HCT116 (cell line): Measurements from ENCODE around the gene TBC1D21. TPM values are rescaled to one million over a fixed set of nuclear protein-coding genes. Genes with fewer than 3 reads are reported as not detected.

Experiments used
- ATAC-seq: fragments of 200-7000 bp; cut with Tn5 transposase; 2 replicates; pipeline ENCODE4 v1.9.1; 2020; ENCODE audit warnings: mild to moderate bottlenecking, moderate library complexity
- BruUV-seq: library from RNA; stranded (reverse); fragments of 400-500 nt; replicated peaks from 2 replicates; lab custom pipeline; 2021; lab: Mats Ljungman, UMichigan
- CTCF ChIA-PET: fragments of 300-600 bp; sonication (Branson Sonifier 250); formaldehyde crosslinking; loops from one replicate; lab custom pipeline; 2021; ENCODE audit warnings: antibody characterized with exemption; lab: Charles Lee
- POLR2A ChIA-PET: fragments of 300-600, 350-600 bp; sonication (Branson Sonifier 250); formaldehyde crosslinking; loops from one replicate; lab custom pipeline; 2021; ENCODE audit warnings: antibody characterized with exemption; lab: Charles Lee
- RAD21 ChIA-PET, 2 experiments: fragments of 300-600 bp; sonication (Branson Sonifier 250); formaldehyde crosslinking; loops; one replicate each; lab custom pipeline; 2023; ENCODE audit warnings: low total read pairs in 2 of 2; ENCODE audit not compliant: uncharacterized antibody in 2 of 2, unreplicated experiment in 2 of 2, low non-redundant PET in 1 of 2; lab: Charles Lee
- DNase-seq: peaks from one replicate; pipeline ENCODE4 v3.0.0-alpha.2; 2010; ENCODE audit warnings: low read depth, low spot score
- H2AFZ ChIP-seq: fragments of 200-600 bp; shearing (Covaris generic), sonication (generic); 2 replicates; pipeline ENCODE4 v1.6.1; 2017; ENCODE audit warnings: low read depth, mixed run types, mixed read lengths, antibody characterized with exemption, low read length; ENCODE audit not compliant: poor library complexity, severe bottlenecking
- H3K27ac ChIP-seq: 2 replicates; pipeline ENCODE4 v1.5.1; 2012; ENCODE audit warnings: low read depth, low read length
- H3K27me3 ChIP-seq: fragments of 200-600 bp; sonication (generic); 2 replicates; pipeline ENCODE4 v1.6.1; 2016; ENCODE audit warnings: mixed run types, low read length, mixed read lengths; ENCODE audit not compliant: insufficient read depth
- H3K36me3 ChIP-seq, 2 experiments: fragments of 200-500 bp in 1 of 2; fragments of 200-600 bp in 1 of 2; sonication (Bioruptor generic) in 1 of 2; sonication (generic) in 1 of 2; 2 replicates each; pipeline versions ENCODE4 v1.5.1 to v1.6.1; 2014 to 2016; ENCODE audit warnings: low read length in 2 of 2, inconsistent platforms in 1 of 2, mixed read lengths in 1 of 2, mixed run types in 1 of 2; ENCODE audit not compliant: insufficient read depth in 2 of 2, control insufficient read depth in 1 of 2
- H3K4me1 ChIP-seq, 2 experiments: fragments of 200-600 bp in 1 of 2; sonication (generic) in 1 of 2; 2 replicates each; pipeline versions ENCODE4 v1.5.1 to v1.6.1; 2012 to 2017; ENCODE audit warnings: low read length in 2 of 2, inconsistent platforms in 1 of 2, mild to moderate bottlenecking in 1 of 2, mixed read lengths in 1 of 2, mixed run types in 1 of 2, moderate library complexity in 1 of 2; ENCODE audit not compliant: insufficient read depth in 2 of 2, control insufficient read depth in 1 of 2
- H3K4me2 ChIP-seq: fragments of 200-600 bp; sonication (generic); 2 replicates; pipeline ENCODE4 v1.6.1; 2017; ENCODE audit warnings: mixed run types, low read length, mixed read lengths
- H3K4me3 ChIP-seq, 2 experiments: fragments of 200-600 bp in 1 of 2; sonication (generic) in 1 of 2; replicated peaks in 1 of 2; 2 replicates each; pipeline ENCODE4 v1.5.1; 2011 to 2016; ENCODE audit warnings: low read length in 2 of 2, control low read depth in 1 of 2, low read depth in 1 of 2, mild to moderate bottlenecking in 1 of 2, mixed read lengths in 1 of 2, mixed run types in 1 of 2
- H3K79me2 ChIP-seq: fragments of 200-600 bp; sonication (generic); 2 replicates; pipeline ENCODE4 v1.6.1; 2017; ENCODE audit warnings: mild to moderate bottlenecking, mixed run types, low read length, moderate library complexity, mixed read lengths; ENCODE audit not compliant: insufficient read depth
- H3K9ac ChIP-seq: fragments of 200-600 bp; sonication (generic); 2 replicates; pipeline ENCODE4 v1.6.1; 2016; ENCODE audit warnings: low read length, mixed read lengths
- H3K9me2 ChIP-seq: fragments of 200-600 bp; sonication (generic), shearing (Covaris generic); 2 replicates; pipeline ENCODE4 v1.6.1; 2017; ENCODE audit warnings: mixed run types, mild to moderate bottlenecking, moderate library complexity; ENCODE audit not compliant: insufficient read depth
- H3K9me3 ChIP-seq, 2 experiments: fragments of 200-500 bp in 1 of 2; fragments of 200-600 bp in 1 of 2; sonication (Bioruptor generic) in 1 of 2; sonication (generic) in 1 of 2; 2 replicates each; pipeline ENCODE4 v1.6.1; 2014 to 2017; ENCODE audit warnings: low read length in 2 of 2, mixed read lengths in 2 of 2, inconsistent platforms in 1 of 2, low read depth in 1 of 2, mild to moderate bottlenecking in 1 of 2, mixed run types in 1 of 2, moderate library complexity in 1 of 2; ENCODE audit not compliant: control insufficient read depth in 1 of 2, insufficient read depth in 1 of 2
- H4K20me1 ChIP-seq: fragments of 200-600 bp; sonication (generic), shearing (Covaris generic); 2 replicates; pipeline ENCODE4 v1.6.1; 2017; ENCODE audit warnings: mixed run types, mild to moderate bottlenecking, moderate library complexity; ENCODE audit not compliant: insufficient read depth
- ATF3 ChIP-seq: IDR thresholded peaks from 2 replicates; pipeline ENCODE4 v1.6.1; 2012
- EZH2 ChIP-seq: fragments of 200-600 bp; sonication (generic); IDR thresholded peaks from 2 replicates; pipeline ENCODE4 v1.6.1; 2017; ENCODE audit warnings: antibody characterized with exemption, mixed run types
- FOSL1 ChIP-seq: IDR thresholded peaks from 2 replicates; pipeline ENCODE4 v1.6.1; 2012; ENCODE audit warnings: low read depth
- POLR2AphosphoS5 ChIP-seq: IDR thresholded peaks from 2 replicates; pipeline ENCODE4 v1.6.1; 2011; ENCODE audit warnings: mild to moderate bottlenecking, low read depth, low read length, moderate library complexity
- RAD21 ChIP-seq: IDR thresholded peaks from 2 replicates; pipeline ENCODE4 v1.6.1; 2012; ENCODE audit warnings: low read depth, mild to moderate bottlenecking
- REST ChIP-seq: IDR thresholded peaks from 2 replicates; pipeline ENCODE4 v1.6.1; 2012; ENCODE audit warnings: low read depth
- SP1 ChIP-seq: IDR thresholded peaks from 2 replicates; pipeline ENCODE4 v1.6.1; 2012; ENCODE audit warnings: low read depth
- TCF7L2 ChIP-seq: IDR thresholded peaks from 2 replicates; pipeline ENCODE4 v1.7.0; 2011; ENCODE audit warnings: borderline replicate concordance, inconsistent platforms; ENCODE audit not compliant: insufficient read depth, insufficient read length; ENCODE audit errors: extremely low read depth
- YY1 ChIP-seq: IDR thresholded peaks from 2 replicates; pipeline ENCODE4 v1.6.1; 2011; ENCODE audit warnings: low read length, low read depth, moderate library complexity, mild to moderate bottlenecking; ENCODE audit not compliant: insufficient replicate concordance; ENCODE audit errors: extremely low read depth
- ZFX ChIP-seq: fragments of 450-650 bp; IDR thresholded peaks from 2 replicates; pipeline ENCODE4 v1.6.1; 2017
- ZNF274 ChIP-seq: fragments of 200-500 bp; sonication (Bioruptor generic); IDR thresholded peaks from 2 replicates; pipeline ENCODE4 v1.6.1; 2014; ENCODE audit warnings: mild to moderate bottlenecking, low read depth, low read length, inconsistent platforms
- intact Hi-C: fragments of 100-400 bp; cut with micrococcal nuclease; formaldehyde crosslinking; loops from 2 replicates; pipeline ENCODE4 v1.10.0; 2022
- total RNA-seq: library from RNA; stranded (reverse); gene quantifications from one replicate; pipeline ENCODE4 v1.2.1, GENCODE V29; 2021; ENCODE audit not compliant: unreplicated experiment
- TF ChIP-seq, protein P1 (sequence below): IDR thresholded peaks from 2 replicates; pipeline ENCODE4 v1.6.1; 2012
- TF ChIP-seq, protein P2 (sequence below), 3 experiments: fragments of 200-600 bp in 1 of 3; sonication (generic) in 1 of 3; IDR thresholded peaks in 2 of 3; conservative IDR thresholded peaks in 1 of 3; 2 replicates each; pipeline ENCODE4 v1.5.1; 2012 to 2017; ENCODE audit warnings: low read depth in 2 of 3, low read length in 2 of 3, antibody characterized with exemption in 1 of 3, borderline replicate concordance in 1 of 3, control low read depth in 1 of 3, mild to moderate bottlenecking in 1 of 3, mixed read lengths in 1 of 3, mixed run types in 1 of 3, moderate library complexity in 1 of 3; ENCODE audit not compliant: insufficient read depth in 1 of 3

Gene TBC1D21
- total RNA-seq, 1 experiment from 2014 or later, result not detected

GRCh38 chr15:73932381-73933191 is 59.2 kb downstream of the TBC1D21 start:
- DNase-seq, result no peak
- Histone ChIP-seq H3K27me3 (no peaks in the 10 kb centered on the region), H3K9me3 (no peaks in the 10 kb centered on the region), H3K9ac (no peak overlapping the region), H3K79me2 (no peaks in the 10 kb centered on the region), H3K36me3 (no peaks in the 10 kb centered on the region), H4K20me1 (no peaks in the 10 kb centered on the region), H3K4me2 (no peak overlapping the region), H2AFZ (no peak overlapping the region), H3K27ac (no peak overlapping the region), H3K4me1 (peaks cover 12 to 13% of the 10 kb centered on the region in 2 experiments), H3K9me2 (no peaks in the 10 kb centered on the region), H3K4me3 (no peak overlapping the region)
- ChIA-PET CTCF (no interaction called here), POLR2A (no interaction called here), RAD21 (no interaction called here)
- BruUV-seq, result no TSS peak
- no peak for TF ChIP-seq SP1
- TF ChIP-seq REST, result no peak
- TF ChIP-seq FOSL1, result no peak
- TF ChIP-seq ZNF274, result no peak
- TF ChIP-seq, protein P1, sequence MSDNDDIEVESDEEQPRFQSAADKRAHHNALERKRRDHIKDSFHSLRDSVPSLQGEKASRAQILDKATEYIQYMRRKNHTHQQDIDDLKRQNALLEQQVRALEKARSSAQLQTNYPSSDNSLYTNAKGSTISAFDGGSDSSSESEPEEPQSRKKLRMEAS, result no peak
- no peak for TF ChIP-seq ATF3
- TF ChIP-seq RAD21, result no peak
- TF ChIP-seq ZFX, result no peak
- no peak for TF ChIP-seq EZH2
- TF ChIP-seq POLR2AphosphoS5, result no peak
- TF ChIP-seq, protein P2, sequence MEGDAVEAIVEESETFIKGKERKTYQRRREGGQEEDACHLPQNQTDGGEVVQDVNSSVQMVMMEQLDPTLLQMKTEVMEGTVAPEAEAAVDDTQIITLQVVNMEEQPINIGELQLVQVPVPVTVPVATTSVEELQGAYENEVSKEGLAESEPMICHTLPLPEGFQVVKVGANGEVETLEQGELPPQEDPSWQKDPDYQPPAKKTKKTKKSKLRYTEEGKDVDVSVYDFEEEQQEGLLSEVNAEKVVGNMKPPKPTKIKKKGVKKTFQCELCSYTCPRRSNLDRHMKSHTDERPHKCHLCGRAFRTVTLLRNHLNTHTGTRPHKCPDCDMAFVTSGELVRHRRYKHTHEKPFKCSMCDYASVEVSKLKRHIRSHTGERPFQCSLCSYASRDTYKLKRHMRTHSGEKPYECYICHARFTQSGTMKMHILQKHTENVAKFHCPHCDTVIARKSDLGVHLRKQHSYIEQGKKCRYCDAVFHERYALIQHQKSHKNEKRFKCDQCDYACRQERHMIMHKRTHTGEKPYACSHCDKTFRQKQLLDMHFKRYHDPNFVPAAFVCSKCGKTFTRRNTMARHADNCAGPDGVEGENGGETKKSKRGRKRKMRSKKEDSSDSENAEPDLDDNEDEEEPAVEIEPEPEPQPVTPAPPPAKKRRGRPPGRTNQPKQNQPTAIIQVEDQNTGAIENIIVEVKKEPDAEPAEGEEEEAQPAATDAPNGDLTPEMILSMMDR (IDR thresholded peaks at IDR 0.05 in 2 of 3, conservative IDR thresholded peaks at IDR 0.05 in 1 of 3; ENCODE audit: borderline replicate concordance in 1 of 3, insufficient read depth in 1 of 3, low read depth in 2 of 3, low read length in 2 of 3), result no peak
- TF ChIP-seq TCF7L2, result no peak
- TF ChIP-seq YY1, result no peak
- intact Hi-C loops, result no loop called here
- no peak for ATAC-seq
